OCI-LY3 (cell line): ENCODE measurements around the gene TMEM218.

Experiments
- H2AFZ ChIP-seq: fragments of 200-600, 300-600 bp; shearing (Covaris generic); 2 replicates; pipeline ENCODE4 v1.6.0; 2014; ENCODE audit warnings: antibody characterized with exemption, low read depth, low read length
- H3K27ac ChIP-seq: fragments of 200-600, 300-600 bp; sonication (generic); 2 replicates; pipeline ENCODE4 v1.5.1; 2014; ENCODE audit warnings: mild to moderate bottlenecking, low read length, moderate library complexity, mixed read lengths
- H3K27me3 ChIP-seq: fragments of 200-600, 300-600 bp; sonication (generic); 2 replicates; pipeline ENCODE4 v1.6.1; 2014; ENCODE audit warnings: low read depth, low read length, mixed read lengths
- H3K36me3 ChIP-seq: fragments of 200-600, 300-600 bp; sonication (generic); replicated peaks from 2 replicates; pipeline ENCODE3; 2014; ENCODE audit warnings: low read depth, low read length, mixed read lengths
- H3K4me1 ChIP-seq: fragments of 300-600, 200-600 bp; sonication (generic); 2 replicates; pipeline ENCODE4 v1.6.1; 2014; ENCODE audit warnings: low read length, mixed read lengths
- H3K4me2 ChIP-seq: fragments of 200-600, 300-600 bp; sonication (generic); 2 replicates; pipeline ENCODE4 v1.6.1; 2014; ENCODE audit warnings: low read length, mixed read lengths
- H3K4me3 ChIP-seq: fragments of 300-600, 200-600 bp; sonication (generic); 2 replicates; pipeline ENCODE4 v1.5.1; 2014; ENCODE audit warnings: antibody characterized with exemption, mild to moderate bottlenecking, low read length, moderate library complexity
- H3K79me2 ChIP-seq: fragments of 300-600, 200-600 bp; shearing (Covaris generic); 2 replicates; pipeline ENCODE4 v1.6.1; 2014; ENCODE audit warnings: mild to moderate bottlenecking, low read length, mixed read lengths
- H3K9ac ChIP-seq: fragments of 300-600, 200-600 bp; shearing (Covaris generic); 2 replicates; pipeline ENCODE4 v1.6.0; 2014; ENCODE audit warnings: mild to moderate bottlenecking, low read length, moderate library complexity
- H3K9me3 ChIP-seq: fragments of 200-600, 300-600 bp; shearing (Covaris generic); 2 replicates; pipeline ENCODE4 v1.6.1; 2014; ENCODE audit warnings: low read length, mixed read lengths; ENCODE audit not compliant: insufficient read depth
- H4K20me1 ChIP-seq: fragments of 200-600, 300-600 bp; sonication (generic); 2 replicates; pipeline ENCODE4 v1.6.1; 2016; ENCODE audit warnings: low read length, mixed read lengths; ENCODE audit not compliant: insufficient read depth
- CTCF ChIP-seq: fragments of 200-600, 300-600 bp; sonication (generic); IDR thresholded peaks from 2 replicates; pipeline ENCODE4 v1.5.1; 2014; ENCODE audit warnings: antibody characterized with exemption, low read length, low read depth
- EZH2phosphoT487 ChIP-seq: fragments of 200-600 bp; shearing (Covaris generic); IDR thresholded peaks from 2 replicates; pipeline ENCODE4 v1.6.1; 2018; ENCODE audit warnings: antibody characterized with exemption, mixed run types, low read depth

The TMEM218 gene

GRCh38 chr11:125123947-125124617, 12.7 kb upstream of the TMEM218 start:
- Histone ChIP-seq H3K9me3 (no peaks in the 10 kb centered on the region), H3K9ac (peak overlapping the region; percentile 38)
- TF ChIP-seq EZH2phosphoT487 (no peak), CTCF (peak; percentile 76)

GRCh38 chr11:125123194-125123946, 11.9 kb upstream of the TMEM218 start:
- TF ChIP-seq EZH2phosphoT487: no peak
- TF ChIP-seq CTCF: no peak
- H3K9ac ChIP-seq: peak overlapping the region; percentile 38; the same call in 1 of the 2 replicates
- H4K20me1 ChIP-seq: no peaks in the 10 kb centered on the region
- H3K4me3 ChIP-seq: peak overlapping the region; percentile 76
- peak overlapping the region; percentile 100 for H2AFZ ChIP-seq
- H3K79me2 ChIP-seq: no peaks in the 10 kb centered on the region
- H3K4me1 ChIP-seq: peaks cover 11% of the 10 kb centered on the region
- no peaks in the 10 kb centered on the region for H3K36me3 ChIP-seq
- H3K27me3 ChIP-seq: peaks cover 15% of the 10 kb centered on the region
- H3K27ac ChIP-seq: no peak overlapping the region
- peak overlapping the region; percentile 90 for H3K4me2 ChIP-seq
- no peaks in the 10 kb centered on the region for H3K9me3 ChIP-seq

More at GRCh38 chr11:125123947-125124617, 12.7 kb upstream of the TMEM218 start:
- H3K4me3 ChIP-seq: peak overlapping the region; percentile 76
- H3K4me2 ChIP-seq: peak overlapping the region; percentile 90
- H3K36me3 ChIP-seq: no peaks in the 10 kb centered on the region
- H4K20me1 ChIP-seq: no peaks in the 10 kb centered on the region
- H3K27me3 ChIP-seq: peaks cover 18% of the 10 kb centered on the region
- H3K27ac ChIP-seq: no peak overlapping the region
- no peaks in the 10 kb centered on the region for H3K79me2 ChIP-seq
- peaks cover 11% of the 10 kb centered on the region for H3K4me1 ChIP-seq
- H2AFZ ChIP-seq: peak overlapping the region; percentile 100

- H2AFZ ChIP-seq: no peak overlapping the region
- TF ChIP-seq EZH2phosphoT487 (no peak), CTCF (no peak)
- no peaks in the 10 kb centered on the region for H3K36me3 ChIP-seq
Measured at GRCh38 chr11:125117429-125117828, 6.0 kb upstream of the TMEM218 start.

GRCh38 chr11:125114518-125114917, 3.1 kb upstream of the TMEM218 start:
- no peaks in the 10 kb centered on the region for H3K27me3 ChIP-seq
- no peak overlapping the region for H3K4me3 ChIP-seq

More at GRCh38 chr11:125117429-125117828, 6.0 kb upstream of the TMEM218 start:
- H3K27ac ChIP-seq: no peak overlapping the region
- no peak overlapping the region for H3K9ac ChIP-seq
- H3K4me2 ChIP-seq: no peak overlapping the region
- H3K79me2 ChIP-seq: no peaks in the 10 kb centered on the region
- no peaks in the 10 kb centered on the region for H3K9me3 ChIP-seq
- H3K27me3 ChIP-seq: no peaks in the 10 kb centered on the region
- peaks cover under 1% of the 10 kb centered on the region; the same call in 1 of the 2 replicates for H3K4me1 ChIP-seq
- H4K20me1 ChIP-seq: no peaks in the 10 kb centered on the region
- H3K4me3 ChIP-seq: no peak overlapping the region

More at GRCh38 chr11:125114518-125114917, 3.1 kb upstream of the TMEM218 start:
- Histone ChIP-seq H3K4me1 (peaks cover 10% of the 10 kb centered on the region), H3K36me3 (no peaks in the 10 kb centered on the region), H3K9me3 (no peaks in the 10 kb centered on the region), H3K9ac (no peak overlapping the region), H3K4me2 (no peak overlapping the region), H3K79me2 (peaks cover 12% of the 10 kb centered on the region), H2AFZ (no peak overlapping the region), H4K20me1 (no peaks in the 10 kb centered on the region), H3K27ac (no peak overlapping the region)
- TF ChIP-seq EZH2phosphoT487 (no peak), CTCF (no peak)
